Measurements from ENCODE around the gene GATA3.

DNA sequence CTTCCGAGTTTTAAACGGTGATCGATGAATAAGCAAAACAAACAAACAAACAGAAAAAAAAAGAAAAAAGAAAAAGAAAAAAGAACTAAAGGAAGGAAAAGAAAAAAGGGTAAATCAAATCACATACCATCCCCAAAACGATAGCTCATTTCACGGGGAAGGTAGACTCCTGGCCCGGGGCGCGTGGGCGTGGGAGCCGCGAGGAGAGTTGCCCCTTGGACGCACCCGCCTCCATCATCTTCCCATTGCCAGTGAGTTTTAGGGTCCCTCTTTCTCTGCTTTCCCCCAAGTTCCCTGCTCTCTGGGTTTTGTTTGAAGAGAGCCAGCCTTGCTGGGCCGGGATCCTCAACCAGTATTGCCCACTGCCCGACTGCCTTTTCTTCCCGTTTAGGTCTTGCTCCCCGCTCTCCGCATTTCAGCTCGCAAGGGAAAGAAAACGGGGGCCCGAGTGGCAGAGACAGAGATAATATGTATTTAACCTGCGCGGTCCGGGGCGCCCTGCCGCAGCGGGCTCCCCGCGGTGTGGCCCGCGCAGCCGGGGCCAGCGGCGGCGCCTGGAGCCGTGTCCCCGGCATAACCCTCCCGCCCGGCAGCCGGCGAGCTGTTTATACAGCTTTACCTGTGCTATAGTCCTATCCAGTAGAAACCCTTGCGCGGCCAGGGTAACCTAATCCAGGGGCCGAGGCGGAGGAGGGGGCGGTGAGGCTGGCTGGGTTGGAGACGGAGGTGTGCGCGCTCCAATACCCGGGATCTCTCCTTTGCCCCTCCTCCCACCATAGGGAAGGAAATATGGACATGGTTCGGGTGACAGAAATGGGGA, 5.2 kb upstream of the GATA3 start:
- TF ChIP-seq, protein P1, sequence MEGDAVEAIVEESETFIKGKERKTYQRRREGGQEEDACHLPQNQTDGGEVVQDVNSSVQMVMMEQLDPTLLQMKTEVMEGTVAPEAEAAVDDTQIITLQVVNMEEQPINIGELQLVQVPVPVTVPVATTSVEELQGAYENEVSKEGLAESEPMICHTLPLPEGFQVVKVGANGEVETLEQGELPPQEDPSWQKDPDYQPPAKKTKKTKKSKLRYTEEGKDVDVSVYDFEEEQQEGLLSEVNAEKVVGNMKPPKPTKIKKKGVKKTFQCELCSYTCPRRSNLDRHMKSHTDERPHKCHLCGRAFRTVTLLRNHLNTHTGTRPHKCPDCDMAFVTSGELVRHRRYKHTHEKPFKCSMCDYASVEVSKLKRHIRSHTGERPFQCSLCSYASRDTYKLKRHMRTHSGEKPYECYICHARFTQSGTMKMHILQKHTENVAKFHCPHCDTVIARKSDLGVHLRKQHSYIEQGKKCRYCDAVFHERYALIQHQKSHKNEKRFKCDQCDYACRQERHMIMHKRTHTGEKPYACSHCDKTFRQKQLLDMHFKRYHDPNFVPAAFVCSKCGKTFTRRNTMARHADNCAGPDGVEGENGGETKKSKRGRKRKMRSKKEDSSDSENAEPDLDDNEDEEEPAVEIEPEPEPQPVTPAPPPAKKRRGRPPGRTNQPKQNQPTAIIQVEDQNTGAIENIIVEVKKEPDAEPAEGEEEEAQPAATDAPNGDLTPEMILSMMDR (IDR thresholded peaks at IDR 0.05): no peak
- peak; percentile 89 for TF ChIP-seq EZH2phosphoT487 (IDR thresholded peaks at IDR 0.05)

All from neural progenitor cell (in vitro differentiated cells).